ENCODE data around the gene RPL3. TPM values are rescaled to one million over a fixed set of nuclear protein-coding genes. Genes with fewer than 3 reads are reported as not detected.
"Not testable (repeated sequence)": the region's sequence is repeated elsewhere in the genome, so short reads cannot be mapped to it uniquely, and the experiment has no call there.

Gene RPL3
- polyA plus RNA-seq, 1 donor: 3,924 TPM

- H3K9me3 ChIP-seq (ENCODE audit: control insufficient read depth, low read depth, low read length); H3K36me3 ChIP-seq (ENCODE audit: control insufficient read depth, insufficient read depth, low read length); H3K4me3 ChIP-seq (ENCODE audit: low read length); DNase-seq; H3K4me1 ChIP-seq (ENCODE audit: control insufficient read depth, insufficient read depth, low read length); H3K27ac ChIP-seq (ENCODE audit: low read length); H3K27me3 ChIP-seq (ENCODE audit: control insufficient read depth, insufficient read depth, low read length): not testable (repeated sequence)
- WGBS (ENCODE audit: insufficient coverage, low lambda C conversion rate): no CpG with 5 or more reads among the region's 14 CpGs
Measured at GRCh38 chr22:39355805-39356204, 36.4 kb upstream of the RPL3 start.

- H3K4me3 ChIP-seq (ENCODE audit: low read length): no peak overlapping the region
- no CpG with 5 or more reads among the region's 12 CpGs for WGBS (ENCODE audit: insufficient coverage, low lambda C conversion rate)
Measured at GRCh38 chr22:39355080-39355479, 35.7 kb upstream of the RPL3 start.

GRCh38 chr22:39353346-39353745 is 33.9 kb upstream of the RPL3 start:
- Histone ChIP-seq H3K27ac (ENCODE audit: low read length) (no peak overlapping the region), H3K36me3 (ENCODE audit: control insufficient read depth, insufficient read depth, low read length) (no peaks in the 10 kb centered on the region), H3K27me3 (ENCODE audit: control insufficient read depth, insufficient read depth, low read length) (peaks cover 2% of the 10 kb centered on the region), H3K9me3 (ENCODE audit: control insufficient read depth, low read depth, low read length) (no peaks in the 10 kb centered on the region), H3K4me3 (ENCODE audit: low read length) (no peak overlapping the region), H3K4me1 (ENCODE audit: control insufficient read depth, insufficient read depth, low read length) (peaks cover 8% of the 10 kb centered on the region)
- WGBS (ENCODE audit: insufficient coverage, low lambda C conversion rate): no CpG with 5 or more reads among the region's 9 CpGs
- no peak for DNase-seq

More at GRCh38 chr22:39355080-39355479, 35.7 kb upstream of the RPL3 start:
- H3K4me1 ChIP-seq (ENCODE audit: control insufficient read depth, insufficient read depth, low read length): peaks cover 2% of the 10 kb centered on the region
- H3K36me3 ChIP-seq (ENCODE audit: control insufficient read depth, insufficient read depth, low read length): no peaks in the 10 kb centered on the region
- no peak overlapping the region for H3K27ac ChIP-seq (ENCODE audit: low read length)
- no peaks in the 10 kb centered on the region for H3K9me3 ChIP-seq (ENCODE audit: control insufficient read depth, low read depth, low read length)
- DNase-seq: no peak
- H3K27me3 ChIP-seq (ENCODE audit: control insufficient read depth, insufficient read depth, low read length): peaks cover 2% of the 10 kb centered on the region

GRCh38 chr22:39352306-39352891 is 33.0 kb upstream of the RPL3 start:
- DNase-seq: no peak
- WGBS (ENCODE audit: insufficient coverage, low lambda C conversion rate): no CpG with 5 or more reads among the region's 7 CpGs
- no peak overlapping the region for H3K4me3 ChIP-seq (ENCODE audit: low read length)
- no peaks in the 10 kb centered on the region for H3K36me3 ChIP-seq (ENCODE audit: control insufficient read depth, insufficient read depth, low read length)
- H3K27me3 ChIP-seq (ENCODE audit: control insufficient read depth, insufficient read depth, low read length): peaks cover 2% of the 10 kb centered on the region
- peaks cover 8% of the 10 kb centered on the region for H3K4me1 ChIP-seq (ENCODE audit: control insufficient read depth, insufficient read depth, low read length)
- no peak overlapping the region for H3K27ac ChIP-seq (ENCODE audit: low read length)
- no peaks in the 10 kb centered on the region for H3K9me3 ChIP-seq (ENCODE audit: control insufficient read depth, low read depth, low read length)

GRCh38 chr22:39351689-39352214 is 32.3 kb upstream of the RPL3 start:
- no peak overlapping the region for H3K27ac ChIP-seq (ENCODE audit: low read length)
- no peaks in the 10 kb centered on the region for H3K36me3 ChIP-seq (ENCODE audit: control insufficient read depth, insufficient read depth, low read length)
- peaks cover 8% of the 10 kb centered on the region for H3K4me1 ChIP-seq (ENCODE audit: control insufficient read depth, insufficient read depth, low read length)
- H3K9me3 ChIP-seq (ENCODE audit: control insufficient read depth, low read depth, low read length): no peaks in the 10 kb centered on the region
- peaks cover 2% of the 10 kb centered on the region for H3K27me3 ChIP-seq (ENCODE audit: control insufficient read depth, insufficient read depth, low read length)
- DNase-seq: no peak
- no peak overlapping the region for H3K4me3 ChIP-seq (ENCODE audit: low read length)
- WGBS (ENCODE audit: insufficient coverage, low lambda C conversion rate): no CpG with 5 or more reads among the region's 8 CpGs

DNA sequence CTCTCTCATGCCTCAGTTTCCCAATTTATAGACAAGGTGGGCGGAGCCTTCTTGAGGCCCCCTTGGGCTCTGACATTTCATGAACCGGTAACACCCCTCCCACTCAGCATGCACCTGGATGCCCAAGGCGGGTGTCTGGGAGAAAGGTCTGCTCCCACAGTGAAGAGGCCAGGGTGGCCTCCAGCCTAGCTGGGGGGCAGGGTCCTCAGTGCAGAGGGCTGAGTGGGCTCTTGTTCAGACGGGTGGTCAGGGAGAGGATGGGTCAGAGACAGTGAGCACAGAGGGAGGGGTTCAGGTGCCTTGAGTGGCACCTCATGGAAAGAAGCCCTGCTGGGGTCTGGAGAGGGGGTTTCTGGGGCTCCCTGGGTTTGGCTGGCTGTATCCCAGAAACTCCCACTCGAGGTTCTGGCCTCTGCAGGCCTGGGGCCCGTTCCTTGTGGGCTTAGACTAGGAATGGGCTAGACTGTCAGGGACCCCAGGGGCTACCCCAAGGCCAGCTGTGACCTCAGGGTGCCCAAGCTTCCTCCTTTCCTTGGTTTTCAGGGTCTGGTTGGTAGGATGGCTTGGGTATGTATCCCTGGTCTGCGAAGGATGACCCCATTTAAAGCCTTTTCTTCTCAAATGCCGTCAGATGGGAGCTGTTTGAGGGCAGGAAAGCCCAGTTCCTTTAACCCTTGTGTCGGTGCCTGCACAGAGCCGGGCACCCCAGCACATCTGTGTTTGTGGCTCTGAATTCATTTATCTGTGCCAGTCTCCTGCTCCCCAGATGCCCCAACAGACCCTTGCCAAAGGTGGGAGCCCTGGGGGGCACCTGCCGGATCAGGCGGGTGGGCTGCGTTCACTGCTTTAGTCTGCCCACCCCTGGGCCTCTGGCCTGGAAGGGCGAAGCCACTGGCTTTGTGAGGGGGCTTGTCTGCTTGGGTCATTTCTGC is 31.6 kb upstream of the RPL3 start:
- WGBS (ENCODE audit: insufficient coverage, low lambda C conversion rate): no CpG with 5 or more reads among the region's 14 CpGs

GRCh38 chr22:39349967-39350726 is 30.7 kb upstream of the RPL3 start, which contains the start of gene SYNGR1:
TSS of gene SYNGR1 (plus strand) at chr22:39349991. CDS start at chr22:39350011, 20 bp downstream.
- Histone ChIP-seq H3K9me3 (ENCODE audit: control insufficient read depth, low read depth, low read length) (no peaks in the 10 kb centered on the region), H3K27me3 (ENCODE audit: control insufficient read depth, insufficient read depth, low read length) (peaks cover 2% of the 10 kb centered on the region), H3K4me3 (ENCODE audit: low read length) (peak within 1 kb of the TSS; percentile 68), H3K36me3 (ENCODE audit: control insufficient read depth, insufficient read depth, low read length) (no peaks in the 10 kb centered on the region), H3K27ac (ENCODE audit: low read length) (no peak within 1 kb of the TSS), H3K4me1 (ENCODE audit: control insufficient read depth, insufficient read depth, low read length) (peaks cover 8% of the 10 kb centered on the region)
- WGBS (ENCODE audit: insufficient coverage, low lambda C conversion rate): no CpG with 5 or more reads among the region's 87 CpGs
- peak in 1 of 2 donors; percentile 49 for DNase-seq

More for the DNA sequence above, 31.6 kb upstream of the RPL3 start:
- Histone ChIP-seq H3K4me1 (ENCODE audit: control insufficient read depth, insufficient read depth, low read length) (peaks cover 8% of the 10 kb centered on the region), H3K36me3 (ENCODE audit: control insufficient read depth, insufficient read depth, low read length) (no peaks in the 10 kb centered on the region), H3K27me3 (ENCODE audit: control insufficient read depth, insufficient read depth, low read length) (peaks cover 2% of the 10 kb centered on the region), H3K9me3 (ENCODE audit: control insufficient read depth, low read depth, low read length) (no peaks in the 10 kb centered on the region), H3K4me3 (ENCODE audit: low read length) (peak overlapping the region; percentile 68), H3K27ac (ENCODE audit: low read length) (no peak overlapping the region)
- DNase-seq: no peak

DNA sequence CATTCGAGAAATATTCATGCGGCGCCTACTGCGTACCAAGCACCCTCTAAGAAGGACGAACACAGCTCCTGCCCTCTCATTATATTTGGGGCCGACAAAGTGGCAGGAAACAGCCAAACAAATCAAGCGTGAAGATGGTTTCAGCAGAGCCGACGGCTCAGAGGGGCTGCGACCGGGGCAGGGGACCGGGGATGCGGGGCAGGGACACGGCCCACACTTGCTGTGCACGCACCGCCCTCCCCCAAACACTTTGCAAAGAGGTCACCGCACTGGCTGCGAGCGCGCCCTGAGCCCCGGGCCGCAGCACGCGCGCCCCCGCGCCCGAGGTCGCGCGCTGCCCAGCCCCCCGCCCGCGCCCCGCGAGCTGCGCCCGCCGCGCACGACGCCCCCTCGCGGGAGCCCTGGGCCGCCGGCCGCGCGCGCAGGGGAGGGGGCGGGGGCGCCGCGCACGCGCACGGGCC is 30.1 kb upstream of the RPL3 start:
- H3K4me1 ChIP-seq (ENCODE audit: control insufficient read depth, insufficient read depth, low read length): peaks cover 8% of the 10 kb centered on the region
- no peaks in the 10 kb centered on the region for H3K9me3 ChIP-seq (ENCODE audit: control insufficient read depth, low read depth, low read length)
- no peak overlapping the region for H3K27ac ChIP-seq (ENCODE audit: low read length)
- peak in 1 of 2 donors; percentile 46 for DNase-seq
- H3K36me3 ChIP-seq (ENCODE audit: control insufficient read depth, insufficient read depth, low read length): no peaks in the 10 kb centered on the region
- WGBS (ENCODE audit: insufficient coverage, low lambda C conversion rate): no CpG with 5 or more reads among the region's 57 CpGs
- peaks cover 2% of the 10 kb centered on the region for H3K27me3 ChIP-seq (ENCODE audit: control insufficient read depth, insufficient read depth, low read length)
- peak overlapping the region; percentile 54 for H3K4me3 ChIP-seq (ENCODE audit: low read length)

DNA sequence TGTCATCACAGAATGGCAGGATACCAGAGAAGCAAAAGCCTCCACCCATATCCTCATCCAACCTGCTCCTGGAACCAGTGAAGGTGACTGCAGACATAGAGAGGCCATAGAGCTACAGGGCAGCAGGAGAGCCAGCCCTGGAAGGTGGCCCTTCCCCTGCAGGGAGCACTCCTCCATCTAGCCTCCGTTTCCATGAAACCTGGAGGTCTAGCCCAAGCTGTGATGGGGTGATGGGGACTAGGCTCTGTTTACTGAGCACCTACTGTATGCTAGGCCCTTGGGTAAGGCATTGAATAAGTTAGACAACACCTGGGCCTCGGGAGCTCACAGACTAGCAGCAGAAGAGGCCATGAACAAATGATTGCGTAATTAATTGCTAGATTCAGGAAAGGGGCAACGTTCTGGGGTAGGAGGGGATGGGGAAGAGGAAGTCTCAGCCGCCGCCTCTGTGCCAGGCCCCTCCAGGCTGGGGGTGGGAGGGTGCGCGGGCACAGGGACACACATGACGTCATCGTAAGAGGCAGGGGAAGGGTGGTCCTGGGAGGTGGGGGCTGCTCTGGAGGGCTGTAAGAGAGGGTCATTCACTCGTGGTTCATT is 29.6 kb upstream of the RPL3 start:
- Histone ChIP-seq H3K27me3 (ENCODE audit: control insufficient read depth, insufficient read depth, low read length) (peaks cover 2% of the 10 kb centered on the region), H3K27ac (ENCODE audit: low read length) (no peak overlapping the region), H3K36me3 (ENCODE audit: control insufficient read depth, insufficient read depth, low read length) (no peaks in the 10 kb centered on the region), H3K4me3 (ENCODE audit: low read length) (peak overlapping the region; percentile 54), H3K4me1 (ENCODE audit: control insufficient read depth, insufficient read depth, low read length) (peaks cover 8% of the 10 kb centered on the region), H3K9me3 (ENCODE audit: control insufficient read depth, low read depth, low read length) (no peaks in the 10 kb centered on the region)
- DNase-seq: peak; percentile 29 to 30
- no CpG with 5 or more reads among the region's 11 CpGs for WGBS (ENCODE audit: insufficient coverage, low lambda C conversion rate)

Data from large intestine (tissue), 3 donors.